ENCODE measurements around the gene ZNF536.

DNA sequence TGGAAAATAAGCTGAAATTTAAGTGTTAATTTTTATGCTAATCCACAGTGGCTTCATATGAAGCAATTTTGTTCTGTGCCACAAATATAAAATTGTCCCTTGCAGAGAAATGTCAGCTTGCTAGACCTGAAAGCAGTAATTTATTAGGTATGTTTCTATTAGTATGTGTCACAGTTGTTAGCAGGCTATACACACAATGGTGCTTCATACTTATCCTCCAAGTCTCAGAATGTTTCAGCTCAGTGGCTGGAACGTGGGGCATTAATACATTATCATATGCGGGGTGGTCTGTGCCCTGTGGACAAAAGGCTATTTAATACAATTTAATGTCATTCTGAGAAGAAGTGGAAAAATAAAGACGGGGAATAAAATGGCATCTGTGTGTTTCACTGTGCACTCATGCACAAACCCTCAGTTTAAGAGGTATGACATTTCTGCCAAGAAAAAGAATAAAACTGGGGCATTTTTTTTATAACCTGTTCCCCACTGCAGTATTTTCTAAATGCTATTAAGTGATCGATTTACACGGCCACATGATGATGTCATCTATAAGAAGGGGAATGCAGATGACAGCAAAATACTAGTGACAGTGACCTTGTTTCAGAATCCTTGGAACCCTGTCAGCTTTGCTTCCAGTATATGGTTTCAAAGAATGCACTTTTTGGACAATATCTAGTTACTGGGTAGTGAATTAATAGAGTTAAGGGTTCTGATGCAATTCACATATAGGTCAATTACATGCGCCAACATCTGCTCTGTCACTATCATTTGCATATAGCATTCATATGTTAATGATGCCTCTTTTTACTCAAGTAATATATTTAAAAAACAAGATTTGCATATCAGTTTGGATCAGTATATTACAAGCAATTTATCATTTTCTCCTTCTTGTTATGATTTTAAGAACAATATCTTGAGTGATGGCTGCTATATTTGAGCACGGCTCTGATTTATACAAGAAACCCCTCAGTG is 21.2 kb upstream of the ZNF536 start:
- TF ChIP-seq SMARCE1 (IDR thresholded peaks at IDR 0.05; ENCODE audit: borderline replicate concordance) (no peak), BHLHE40 (IDR thresholded peaks at IDR 0.05; ENCODE audit: low read length) (no peak), NR2C2 (CRISPR knock-in tag; IDR thresholded peaks at IDR 0.05; ENCODE audit: borderline replicate concordance) (no peak), PRDM10 (CRISPR knock-in tag; IDR thresholded peaks at IDR 0.05; ENCODE audit: low read depth) (no peak), RBFOX2 (IDR thresholded peaks at IDR 0.05; ENCODE audit: low read depth, low read length) (no peak), FOSL1 (CRISPR knock-in tag; IDR thresholded peaks at IDR 0.05; ENCODE audit: borderline replicate concordance) (no peak), ZNF513 (CRISPR knock-in tag; conservative IDR thresholded peaks at IDR 0.05) (no peak), TAF1 (CRISPR knock-in tag; IDR thresholded peaks at IDR 0.05) (no peak), MIER2 (CRISPR knock-in tag; IDR thresholded peaks at IDR 0.05) (no peak), SMAD9 (CRISPR knock-in tag; IDR thresholded peaks at IDR 0.05) (no peak), POLR2AphosphoS5 (IDR thresholded peaks at IDR 0.05; ENCODE audit: low read depth, low read length) (no peak)
- TF ChIP-seq, protein P1, sequence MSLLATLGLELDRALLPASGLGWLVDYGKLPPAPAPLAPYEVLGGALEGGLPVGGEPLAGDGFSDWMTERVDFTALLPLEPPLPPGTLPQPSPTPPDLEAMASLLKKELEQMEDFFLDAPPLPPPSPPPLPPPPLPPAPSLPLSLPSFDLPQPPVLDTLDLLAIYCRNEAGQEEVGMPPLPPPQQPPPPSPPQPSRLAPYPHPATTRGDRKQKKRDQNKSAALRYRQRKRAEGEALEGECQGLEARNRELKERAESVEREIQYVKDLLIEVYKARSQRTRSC (CRISPR knock-in tag; IDR thresholded peaks at IDR 0.05; ENCODE audit: low read depth), result no peak
- TF ChIP-seq, protein P2, sequence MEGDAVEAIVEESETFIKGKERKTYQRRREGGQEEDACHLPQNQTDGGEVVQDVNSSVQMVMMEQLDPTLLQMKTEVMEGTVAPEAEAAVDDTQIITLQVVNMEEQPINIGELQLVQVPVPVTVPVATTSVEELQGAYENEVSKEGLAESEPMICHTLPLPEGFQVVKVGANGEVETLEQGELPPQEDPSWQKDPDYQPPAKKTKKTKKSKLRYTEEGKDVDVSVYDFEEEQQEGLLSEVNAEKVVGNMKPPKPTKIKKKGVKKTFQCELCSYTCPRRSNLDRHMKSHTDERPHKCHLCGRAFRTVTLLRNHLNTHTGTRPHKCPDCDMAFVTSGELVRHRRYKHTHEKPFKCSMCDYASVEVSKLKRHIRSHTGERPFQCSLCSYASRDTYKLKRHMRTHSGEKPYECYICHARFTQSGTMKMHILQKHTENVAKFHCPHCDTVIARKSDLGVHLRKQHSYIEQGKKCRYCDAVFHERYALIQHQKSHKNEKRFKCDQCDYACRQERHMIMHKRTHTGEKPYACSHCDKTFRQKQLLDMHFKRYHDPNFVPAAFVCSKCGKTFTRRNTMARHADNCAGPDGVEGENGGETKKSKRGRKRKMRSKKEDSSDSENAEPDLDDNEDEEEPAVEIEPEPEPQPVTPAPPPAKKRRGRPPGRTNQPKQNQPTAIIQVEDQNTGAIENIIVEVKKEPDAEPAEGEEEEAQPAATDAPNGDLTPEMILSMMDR (CRISPR knock-in tag; IDR thresholded peaks at IDR 0.05), result no peak
